Neural progenitor cell (in vitro differentiated cells): Measurements from ENCODE around the gene PYGB.

Experiments
- EZH2 ChIP-seq: fragments of 200-600 bp; sonication (generic); IDR thresholded peaks from 2 replicates; pipeline ENCODE4 v1.6.1; 2017; ENCODE audit warnings: antibody characterized with exemption, mild to moderate bottlenecking, moderate library complexity
- EZH2phosphoT487 ChIP-seq: fragments of 200-600 bp; sonication (generic); IDR thresholded peaks from 2 replicates; pipeline ENCODE4 v1.6.1; 2017; ENCODE audit warnings: antibody characterized with exemption
- TF ChIP-seq, protein P1 (sequence below): fragments of 200-600 bp; sonication (generic); IDR thresholded peaks from 2 replicates; pipeline ENCODE4 v1.5.1; 2017; ENCODE audit warnings: antibody characterized with exemption, mild to moderate bottlenecking

DNA sequence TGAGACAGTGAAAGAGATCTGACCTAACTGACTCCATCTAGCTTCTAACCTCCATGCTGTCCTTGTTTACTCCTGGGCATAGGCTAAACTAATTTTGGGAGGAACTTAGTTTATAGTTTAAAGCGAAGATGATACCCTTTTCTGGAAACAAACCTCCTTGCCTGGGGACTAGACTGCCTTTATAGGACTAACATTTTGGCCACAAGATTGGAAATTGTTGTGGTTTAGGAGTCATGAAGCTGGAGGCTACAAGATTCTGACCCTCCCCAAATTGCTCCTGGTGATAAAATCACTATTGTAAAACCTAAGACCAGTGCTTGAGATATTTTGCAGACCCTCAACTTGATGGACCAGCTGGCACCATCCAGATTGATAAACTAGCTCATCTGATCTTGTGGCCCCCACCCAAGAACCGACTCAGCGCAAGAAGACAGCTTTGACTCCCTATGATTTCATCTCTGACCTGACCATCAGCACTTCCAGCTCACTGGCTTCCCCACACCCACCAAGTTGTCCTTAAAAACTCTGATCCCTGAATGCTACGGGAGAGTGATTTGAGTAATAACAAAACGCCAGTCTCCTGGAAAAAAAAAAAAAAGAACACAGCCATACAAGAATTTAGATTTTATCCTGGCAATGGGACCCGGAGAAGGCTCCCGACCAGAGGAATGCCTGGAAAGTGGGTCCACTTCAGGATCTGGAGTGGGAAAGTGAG, 79.8 kb downstream of the PYGB start:
- TF ChIP-seq, protein P1, sequence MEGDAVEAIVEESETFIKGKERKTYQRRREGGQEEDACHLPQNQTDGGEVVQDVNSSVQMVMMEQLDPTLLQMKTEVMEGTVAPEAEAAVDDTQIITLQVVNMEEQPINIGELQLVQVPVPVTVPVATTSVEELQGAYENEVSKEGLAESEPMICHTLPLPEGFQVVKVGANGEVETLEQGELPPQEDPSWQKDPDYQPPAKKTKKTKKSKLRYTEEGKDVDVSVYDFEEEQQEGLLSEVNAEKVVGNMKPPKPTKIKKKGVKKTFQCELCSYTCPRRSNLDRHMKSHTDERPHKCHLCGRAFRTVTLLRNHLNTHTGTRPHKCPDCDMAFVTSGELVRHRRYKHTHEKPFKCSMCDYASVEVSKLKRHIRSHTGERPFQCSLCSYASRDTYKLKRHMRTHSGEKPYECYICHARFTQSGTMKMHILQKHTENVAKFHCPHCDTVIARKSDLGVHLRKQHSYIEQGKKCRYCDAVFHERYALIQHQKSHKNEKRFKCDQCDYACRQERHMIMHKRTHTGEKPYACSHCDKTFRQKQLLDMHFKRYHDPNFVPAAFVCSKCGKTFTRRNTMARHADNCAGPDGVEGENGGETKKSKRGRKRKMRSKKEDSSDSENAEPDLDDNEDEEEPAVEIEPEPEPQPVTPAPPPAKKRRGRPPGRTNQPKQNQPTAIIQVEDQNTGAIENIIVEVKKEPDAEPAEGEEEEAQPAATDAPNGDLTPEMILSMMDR: no peak
- TF ChIP-seq EZH2phosphoT487: no peak
- no peak for TF ChIP-seq EZH2
